ENCODE data around the gene NEK6. TPM values are rescaled to one million over a fixed set of nuclear protein-coding genes. Genes with fewer than 3 reads are reported as not detected.

Gene NEK6
- total RNA-seq, 4 donors from 2014 or later = 25.3 to 53.1 (median 43.3) TPM

- WGBS, 2 donors = 67 to 68% methylated on average over 13 of the region's 13 CpGs
- Histone ChIP-seq H3K36me3 (peaks cover 0 to 68% (median 0%) of the 10 kb centered on the region in 3 donors), H3K9me3 (no peaks in the 10 kb centered on the region), H3K4me1 (peaks cover 0 to 42% (median 0%) of the 10 kb centered on the region in 4 donors), H3K27ac (peak overlapping the region in 2 of 4 donors; percentile 36 to 56), H3K4me3 (no peak overlapping the region), H3K27me3 (no peaks in the 10 kb centered on the region)
- TF ChIP-seq, protein P1, sequence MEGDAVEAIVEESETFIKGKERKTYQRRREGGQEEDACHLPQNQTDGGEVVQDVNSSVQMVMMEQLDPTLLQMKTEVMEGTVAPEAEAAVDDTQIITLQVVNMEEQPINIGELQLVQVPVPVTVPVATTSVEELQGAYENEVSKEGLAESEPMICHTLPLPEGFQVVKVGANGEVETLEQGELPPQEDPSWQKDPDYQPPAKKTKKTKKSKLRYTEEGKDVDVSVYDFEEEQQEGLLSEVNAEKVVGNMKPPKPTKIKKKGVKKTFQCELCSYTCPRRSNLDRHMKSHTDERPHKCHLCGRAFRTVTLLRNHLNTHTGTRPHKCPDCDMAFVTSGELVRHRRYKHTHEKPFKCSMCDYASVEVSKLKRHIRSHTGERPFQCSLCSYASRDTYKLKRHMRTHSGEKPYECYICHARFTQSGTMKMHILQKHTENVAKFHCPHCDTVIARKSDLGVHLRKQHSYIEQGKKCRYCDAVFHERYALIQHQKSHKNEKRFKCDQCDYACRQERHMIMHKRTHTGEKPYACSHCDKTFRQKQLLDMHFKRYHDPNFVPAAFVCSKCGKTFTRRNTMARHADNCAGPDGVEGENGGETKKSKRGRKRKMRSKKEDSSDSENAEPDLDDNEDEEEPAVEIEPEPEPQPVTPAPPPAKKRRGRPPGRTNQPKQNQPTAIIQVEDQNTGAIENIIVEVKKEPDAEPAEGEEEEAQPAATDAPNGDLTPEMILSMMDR (IDR thresholded peaks at IDR 0.05) = peak in 2 of 5 experiments; percentile 8 to 13
- TF ChIP-seq EP300 (IDR thresholded peaks at IDR 0.05) (no peak), POLR2A (IDR thresholded peaks at IDR 0.05) (no peak)
- no peak for DNase-seq (ENCODE audit: low spot score in 2 of 2)
These were observed 100.1 kb downstream of the NEK6 start for GRCh38 chr9:124357721-124358361.

DNA sequence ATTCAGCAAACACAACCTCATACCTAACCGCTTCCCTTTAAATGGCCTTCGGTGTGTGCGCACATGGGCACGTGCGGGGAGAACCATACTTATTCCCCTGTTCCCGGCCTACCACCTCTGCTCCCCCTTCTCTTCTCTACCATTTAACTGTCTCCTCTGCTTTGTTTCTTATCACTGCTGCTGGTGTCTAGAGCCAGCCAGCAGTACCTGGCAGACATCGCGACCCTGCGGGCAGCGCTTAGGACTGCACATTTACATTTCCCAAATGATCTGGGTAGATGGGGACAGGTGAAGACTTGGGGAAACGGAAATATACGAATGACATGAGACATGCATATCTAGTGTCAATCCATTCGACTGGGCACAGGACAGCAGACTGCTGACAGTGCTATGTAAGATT, 100.9 kb downstream of the NEK6 start:
- Histone ChIP-seq H3K9me3 (no peaks in the 10 kb centered on the region), H3K4me3 (no peak overlapping the region), H3K27me3 (no peaks in the 10 kb centered on the region), H3K4me1 (peaks cover 0 to 42% (median 0%) of the 10 kb centered on the region in 4 donors), H3K27ac (no peak overlapping the region), H3K36me3 (peaks cover 0 to 67% (median 0%) of the 10 kb centered on the region in 3 donors)
- WGBS, 2 donors = 94 to 95% methylated on average over 13 of the region's 13 CpGs
- no peak for TF ChIP-seq EP300 (IDR thresholded peaks at IDR 0.05)
- no peak for TF ChIP-seq POLR2A (IDR thresholded peaks at IDR 0.05)
- TF ChIP-seq, protein P1 (IDR thresholded peaks at IDR 0.05) = no peak
- no peak for DNase-seq (ENCODE audit: low spot score in 2 of 2)

DNA sequence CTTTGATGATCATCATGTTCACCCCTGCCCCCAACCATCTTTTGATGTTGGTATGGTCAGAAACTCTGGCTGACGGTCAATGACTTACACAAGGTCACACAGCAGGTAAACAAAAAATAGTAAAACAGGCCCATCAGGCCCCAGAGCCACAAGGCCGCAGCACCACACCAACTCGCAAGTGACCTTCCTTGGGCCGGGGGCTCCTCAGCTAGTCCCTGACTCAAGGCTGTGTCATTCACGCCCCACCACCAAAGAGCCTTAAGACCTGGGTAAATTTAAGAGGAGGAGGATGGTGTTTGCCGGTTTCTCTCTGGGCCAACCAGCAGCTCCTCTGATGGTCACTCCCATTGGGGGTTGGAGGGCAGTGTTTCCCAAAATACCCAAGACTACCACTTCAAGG, 101.7 kb downstream of the NEK6 start:
- H3K36me3 ChIP-seq = peaks cover 0 to 67% (median 0%) of the 10 kb centered on the region in 3 donors
- WGBS, 2 donors = 87 to 95% methylated on average over 6 of the region's 6 CpGs
- H3K9me3 ChIP-seq = no peaks in the 10 kb centered on the region
- H3K4me3 ChIP-seq = no peak overlapping the region
- no peak overlapping the region for H3K27ac ChIP-seq
- H3K27me3 ChIP-seq = no peaks in the 10 kb centered on the region
- DNase-seq (ENCODE audit: low spot score in 2 of 2) = no peak
- no peak for TF ChIP-seq POLR2A (IDR thresholded peaks at IDR 0.05)
- TF ChIP-seq, protein P1 (IDR thresholded peaks at IDR 0.05) = no peak
- TF ChIP-seq EP300 (IDR thresholded peaks at IDR 0.05) = no peak
- H3K4me1 ChIP-seq = peaks cover 0 to 34% (median 0%) of the 10 kb centered on the region in 4 donors

DNA sequence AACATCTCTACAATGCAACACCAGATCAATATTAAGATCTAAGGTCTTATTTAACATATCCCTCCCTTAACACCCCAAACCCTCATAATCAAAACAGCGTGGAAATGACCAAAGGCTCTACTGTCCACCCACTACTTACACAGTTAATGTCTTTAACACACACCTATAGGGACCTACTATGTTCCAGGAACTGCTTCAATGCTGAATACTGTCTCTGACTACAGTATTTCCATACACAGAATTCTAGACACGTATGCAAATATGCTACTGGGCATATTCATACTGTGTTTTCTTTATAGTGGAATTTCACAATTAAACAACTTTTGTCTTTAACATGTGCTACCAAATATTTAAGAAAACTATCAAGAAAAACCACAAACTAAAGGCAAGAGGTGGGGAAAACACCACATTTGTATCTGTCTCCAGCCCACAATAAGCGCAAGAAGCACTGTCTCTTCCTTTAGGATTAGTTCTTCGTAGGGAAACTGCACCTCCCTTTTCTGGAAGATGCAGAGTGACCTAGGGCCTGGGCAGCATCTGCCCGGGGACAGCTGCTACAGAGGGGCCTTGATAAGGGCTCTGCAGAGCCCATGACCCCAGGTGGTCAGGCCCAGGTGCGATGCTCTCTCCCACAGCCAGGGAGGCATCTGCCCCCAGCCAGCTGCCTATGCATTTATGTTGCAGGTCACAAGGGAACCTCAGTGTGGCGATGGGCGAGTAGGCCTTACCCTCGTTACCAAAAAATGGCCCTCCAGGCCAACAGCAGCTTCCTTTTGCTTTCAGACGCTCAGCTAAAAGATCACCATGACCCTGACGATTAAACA, 102.3 kb downstream of the NEK6 start:
- Histone ChIP-seq H3K27ac (no peak overlapping the region), H3K4me1 (peaks cover 0 to 27% (median 0%) of the 10 kb centered on the region in 4 donors), H3K9me3 (no peaks in the 10 kb centered on the region), H3K27me3 (no peaks in the 10 kb centered on the region), H3K4me3 (no peak overlapping the region), H3K36me3 (peaks cover 0 to 67% (median 0%) of the 10 kb centered on the region in 3 donors)
- no peak for DNase-seq (ENCODE audit: low spot score in 2 of 2)
- WGBS, 2 donors = 80 to 85% methylated on average over 11 of the region's 11 CpGs
- no peak for TF ChIP-seq EP300 (IDR thresholded peaks at IDR 0.05)
- TF ChIP-seq, protein P1 (IDR thresholded peaks at IDR 0.05) = no peak
- no peak for TF ChIP-seq POLR2A (IDR thresholded peaks at IDR 0.05)

GRCh38 chr9:124361128-124361527, 103.4 kb downstream of the NEK6 start:
- no peak overlapping the region for H3K27ac ChIP-seq
- no peak for DNase-seq (ENCODE audit: low spot score in 2 of 2)
- H3K9me3 ChIP-seq = no peaks in the 10 kb centered on the region
- TF ChIP-seq, protein P1 (IDR thresholded peaks at IDR 0.05) = no peak
- TF ChIP-seq POLR2A (IDR thresholded peaks at IDR 0.05) (no peak), EP300 (IDR thresholded peaks at IDR 0.05) (no peak)
- WGBS, 2 donors = 80 to 83% methylated on average over 8 of the region's 8 CpGs
- no peaks in the 10 kb centered on the region for H3K27me3 ChIP-seq
- H3K4me3 ChIP-seq = no peak overlapping the region
- peaks cover 0 to 65% (median 0%) of the 10 kb centered on the region in 3 donors for H3K36me3 ChIP-seq
- H3K4me1 ChIP-seq = peaks cover 0 to 18% (median 0%) of the 10 kb centered on the region in 4 donors

Measured in tibial nerve (tissue), 4 donors.